Subcutaneous adipose tissue (tissue), 4 donors: ENCODE data around the gene PARK7. TPM values are rescaled to one million over a fixed set of nuclear protein-coding genes. Genes with fewer than 3 reads are reported as not detected.

Experiments used
- CTCF ChIP-seq: fragments of 450-650 bp; IDR thresholded peaks from one replicate; pipeline ENCODE4 v1.5.1; 2016; ENCODE audit warnings: low read depth, mild to moderate bottlenecking, control low read depth, antibody characterized with exemption, moderate library complexity
- total RNA-seq, 4 donors: library from RNA; depleted of rRNA; stranded (reverse); fragments of >200 nt; gene quantifications; one replicate each; pipeline ENCODE4 v1.1.0, GENCODE V29; 2016

Gene PARK7
- total RNA-seq, 4 donors from 2014 or later = 195 to 251 (median 215) TPM

- no peak for TF ChIP-seq CTCF
Observed at GRCh38 chr1:7991504-7992440, 30.3 kb downstream of the PARK7 start.

GRCh38 chr1:7992885-7993284 lies 31.4 kb downstream of the PARK7 start:
- TF ChIP-seq CTCF = no peak

GRCh38 chr1:7993593-7994479 lies 32.3 kb downstream of the PARK7 start:
- no peak for TF ChIP-seq CTCF

- no peak for TF ChIP-seq CTCF
Observed at GRCh38 chr1:7994827-7995226, 33.3 kb downstream of the PARK7 start.

GRCh38 chr1:7995437-7995836 lies 33.9 kb downstream of the PARK7 start:
- no peak for TF ChIP-seq CTCF

GRCh38 chr1:8002329-8002910 lies 40.9 kb downstream of the PARK7 start:
- no peak for TF ChIP-seq CTCF
